Vagina (tissue), 2 donors: ENCODE data around the gene PLD1. TPM values are rescaled to one million over a fixed set of nuclear protein-coding genes. Genes with fewer than 3 reads are reported as not detected.

Experiments used
- DNase-seq, 2 donors: peaks; one replicate each; pipeline ENCODE4 v3.0.0-alpha.2; 2017; ENCODE audit errors: extremely low spot score in 2 of 2
- H3K27ac ChIP-seq: fragments of 200-600 bp; sonication (generic); one replicate; pipeline ENCODE4 v1.5.1; 2019
- H3K27me3 ChIP-seq: fragments of 200-600 bp; sonication (generic); one replicate; pipeline ENCODE4 v1.5.1; 2019
- H3K36me3 ChIP-seq, 2 donors: fragments of 200-600 bp; sonication (generic); one replicate each; pipeline ENCODE4 v1.5.1; 2017 to 2019
- H3K4me1 ChIP-seq: fragments of 200-600 bp; sonication (generic); one replicate; pipeline ENCODE4 v1.5.1; 2019
- H3K4me3 ChIP-seq, 2 donors: fragments of 200-600 bp; sonication (generic); 1 replicate in 1 of 2; 2 replicates in 1 of 2; pipeline ENCODE4 v1.5.1; 2016 to 2019
- H3K9me3 ChIP-seq: fragments of 200-600 bp; sonication (generic); one replicate; pipeline ENCODE4 v1.5.1; 2019
- CTCF ChIP-seq, 3 experiments: fragments of 450-650 bp in 2 of 3; fragments of 200-600 bp in 1 of 3; sonication (generic) in 1 of 3; IDR thresholded peaks; one replicate each; pipeline ENCODE4 v1.5.1; 2017 to 2019; ENCODE audit warnings: antibody characterized with exemption in 3 of 3, mild to moderate bottlenecking in 2 of 3, moderate library complexity in 2 of 3
- POLR2A ChIP-seq, 2 donors: fragments of 450-650 bp; IDR thresholded peaks; one replicate each; pipeline ENCODE4 v1.6.1; 2017; ENCODE audit warnings: antibody characterized with exemption in 2 of 2, mild to moderate bottlenecking in 2 of 2, moderate library complexity in 2 of 2
- POLR2AphosphoS5 ChIP-seq, 2 donors: sonication (generic); formaldehyde crosslinking; IDR thresholded peaks; one replicate each; pipeline ENCODE4 v1.9.0; 2017; ENCODE audit warnings: antibody characterized with exemption in 2 of 2, mild to moderate bottlenecking in 2 of 2, low read depth in 1 of 2; ENCODE audit not compliant: insufficient read depth in 1 of 2
- intact Hi-C: fragments of 100-400 bp; cut with DNase I; formaldehyde crosslinking; loops from one replicate; pipeline ENCODE4 v1.15.1; 2023
- total RNA-seq: library from RNA; depleted of rRNA; stranded (reverse); fragments of >200 nt; gene quantifications from one replicate; pipeline ENCODE4 v1.2.3, GENCODE V29; 2016

The PLD1 gene
- total RNA-seq, 1 donor from 2014 or later, result 35.6 TPM

- Histone ChIP-seq H3K27ac (no peak overlapping the region), H3K36me3 (no peaks in the 10 kb centered on the region), H3K27me3 (no peaks in the 10 kb centered on the region), H3K9me3 (no peaks in the 10 kb centered on the region), H3K4me1 (peaks cover 54% of the 10 kb centered on the region), H3K4me3 (no peak overlapping the region)
- TF ChIP-seq POLR2A (IDR thresholded peaks at IDR 0.05) (no peak), POLR2AphosphoS5 (IDR thresholded peaks at IDR 0.05; ENCODE audit: insufficient read depth in 1 of 2, low read depth in 1 of 2) (no peak), CTCF (IDR thresholded peaks at IDR 0.05) (no peak)
- no peak for DNase-seq
- intact Hi-C loops, result loop anchor here (5.0 kb wide), 1 partner anchor 36 kb away; no protein-coding TSS in a partner anchor
Observed at GRCh38 chr3:171807806-171808205, 2.5 kb downstream of the PLD1 start.

DNA sequence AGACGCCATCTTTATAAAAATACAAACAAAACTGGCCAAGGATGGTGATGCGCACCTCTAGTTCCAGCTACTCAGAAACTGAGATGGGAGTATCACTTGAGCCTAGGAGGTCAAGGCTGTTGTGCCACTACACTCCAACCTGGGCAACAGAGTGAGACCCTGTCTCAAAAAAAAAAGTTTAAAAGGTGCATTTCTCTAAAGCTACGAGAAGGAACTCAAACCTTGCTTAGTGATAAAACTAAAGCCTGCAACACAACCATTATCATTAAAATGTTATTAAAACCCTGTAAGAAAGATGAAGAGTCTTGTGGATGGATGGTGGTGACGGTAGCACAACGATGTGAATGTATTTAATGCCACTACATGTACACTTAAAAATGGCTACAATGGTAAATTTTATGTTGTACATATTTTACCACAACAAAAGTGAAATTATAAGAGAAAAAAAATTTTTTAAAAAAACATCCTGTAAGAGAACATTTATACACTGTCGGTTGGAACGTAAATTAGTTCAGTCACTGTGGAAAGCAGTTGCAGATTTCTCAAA, 3.1 kb downstream of the PLD1 start:
- intact Hi-C loops, result loop anchor here (5.0 kb wide), 1 partner anchor 35 kb away; no protein-coding TSS in a partner anchor
- H3K27me3 ChIP-seq, result no peaks in the 10 kb centered on the region
- H3K4me3 ChIP-seq, result no peak overlapping the region
- DNase-seq, result no peak
- TF ChIP-seq CTCF (IDR thresholded peaks at IDR 0.05) (no peak), POLR2A (IDR thresholded peaks at IDR 0.05) (no peak), POLR2AphosphoS5 (IDR thresholded peaks at IDR 0.05; ENCODE audit: insufficient read depth in 1 of 2, low read depth in 1 of 2) (no peak)
- peaks cover 58% of the 10 kb centered on the region for H3K4me1 ChIP-seq
- no peaks in the 10 kb centered on the region for H3K9me3 ChIP-seq
- H3K27ac ChIP-seq, result peak overlapping the region; percentile 80
- no peaks in the 10 kb centered on the region for H3K36me3 ChIP-seq

DNA sequence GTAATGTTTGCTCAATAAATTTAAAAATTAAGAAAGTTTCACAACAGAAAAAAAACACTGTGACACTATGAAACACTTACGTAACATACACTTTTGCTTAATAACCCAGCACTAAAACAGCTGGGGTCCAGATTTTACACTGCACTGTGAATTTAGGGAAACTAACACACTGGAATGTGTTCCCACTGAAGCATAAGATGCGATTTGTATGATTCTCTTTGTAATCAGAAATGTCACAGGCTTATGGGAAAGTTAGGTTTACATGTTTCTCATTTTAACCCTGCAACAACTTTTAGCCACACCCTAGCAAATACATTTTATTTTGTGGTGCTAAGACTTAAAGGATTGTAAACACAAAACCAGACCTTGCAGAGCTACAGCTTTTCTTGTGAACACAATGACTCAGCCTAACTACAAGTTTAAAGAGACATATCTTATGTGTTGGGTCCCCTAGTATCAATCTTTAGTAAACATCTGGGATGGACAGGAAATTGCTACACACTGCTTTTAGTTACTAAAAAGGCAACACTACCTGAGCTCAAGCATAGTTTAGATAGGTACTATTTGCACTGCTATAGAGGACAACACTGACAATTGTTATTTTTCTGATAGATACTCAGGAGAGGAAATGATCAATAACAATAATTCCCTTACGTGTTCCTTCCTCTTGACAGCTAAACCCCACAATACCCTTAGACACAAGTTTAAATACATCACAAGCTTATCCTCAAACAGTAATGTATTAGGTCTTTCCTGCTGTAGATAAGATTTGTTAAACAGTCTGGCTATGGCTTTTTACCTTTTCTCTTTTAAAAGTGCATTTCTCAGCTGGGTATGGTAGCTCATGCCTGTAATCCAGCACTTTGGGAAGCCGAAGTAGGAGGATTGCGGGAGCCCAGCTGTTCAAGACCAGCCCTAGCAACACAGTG, 3.8 kb downstream of the PLD1 start:
- no peaks in the 10 kb centered on the region for H3K27me3 ChIP-seq
- TF ChIP-seq POLR2AphosphoS5 (IDR thresholded peaks at IDR 0.05; ENCODE audit: insufficient read depth in 1 of 2, low read depth in 1 of 2), result peak in 1 of 2 donors; percentile 72
- no peak for TF ChIP-seq CTCF (IDR thresholded peaks at IDR 0.05)
- no peak for TF ChIP-seq POLR2A (IDR thresholded peaks at IDR 0.05)
- DNase-seq, result no peak
- no peak overlapping the region for H3K4me3 ChIP-seq
- H3K4me1 ChIP-seq, result peaks cover 58% of the 10 kb centered on the region
- no peaks in the 10 kb centered on the region for H3K9me3 ChIP-seq
- no peaks in the 10 kb centered on the region for H3K36me3 ChIP-seq
- intact Hi-C loops, result loop anchor here (5.0 kb wide), 1 partner anchor 34 kb away; no protein-coding TSS in a partner anchor
- peak overlapping the region; percentile 80 for H3K27ac ChIP-seq

- H3K4me1 ChIP-seq, result peaks cover 58% of the 10 kb centered on the region
- no peak for DNase-seq
- TF ChIP-seq POLR2A (IDR thresholded peaks at IDR 0.05), result no peak
- no peak for TF ChIP-seq CTCF (IDR thresholded peaks at IDR 0.05)
- no peak for TF ChIP-seq POLR2AphosphoS5 (IDR thresholded peaks at IDR 0.05; ENCODE audit: insufficient read depth in 1 of 2, low read depth in 1 of 2)
- intact Hi-C loops, result loop anchor here (2.0 to 5.0 kb wide), 2 partner anchors 27 to 33 kb away; no protein-coding TSS in a partner anchor
- no peak overlapping the region for H3K4me3 ChIP-seq
- no peaks in the 10 kb centered on the region for H3K36me3 ChIP-seq
- no peaks in the 10 kb centered on the region for H3K9me3 ChIP-seq
- no peaks in the 10 kb centered on the region for H3K27me3 ChIP-seq
- H3K27ac ChIP-seq, result peak overlapping the region; percentile 80
Observed at GRCh38 chr3:171805687-171806086, 4.6 kb downstream of the PLD1 start.
